ENCODE data around the gene DCAF6. TPM values are rescaled to one million over a fixed set of nuclear protein-coding genes. Genes with fewer than 3 reads are reported as not detected.
"Not testable (repeated sequence)": the region's sequence is repeated elsewhere in the genome, so short reads cannot be mapped to it uniquely, and the experiment has no call there.

The DCAF6 gene
- total and polyA plus RNA-seq, 7 experiments from 2014 or later, result 8.4 to 32.7 (median 27.9) TPM

- no peaks in the 10 kb centered on the region for H3K27me3 Mint-ChIP-seq
- H3K4me3 Mint-ChIP-seq, result no peak overlapping the region
- no peaks in the 10 kb centered on the region for H3K4me1 ChIP-seq (ENCODE audit: control insufficient read depth in 2 of 2, insufficient read depth in 2 of 2, low read length in 2 of 2)
- no peaks in the 10 kb centered on the region for H3K4me1 Mint-ChIP-seq
- no peak overlapping the region for H3K27ac ChIP-seq (ENCODE audit: low read depth, low read length)
- H3K36me3 ChIP-seq (ENCODE audit: control insufficient read depth in 2 of 3, insufficient read depth in 3 of 3, low read length in 3 of 3), result peaks cover 0 to 23% (median 3%) of the 10 kb centered on the region in 3 experiments
- POLR2A ChIA-PET, result no interaction called here
- no peaks in the 10 kb centered on the region for H3K27me3 ChIP-seq (ENCODE audit: control insufficient read depth in 2 of 2, insufficient read depth in 2 of 2, low read length in 2 of 2)
- H3K9me3 ChIP-seq (ENCODE audit: control insufficient read depth in 2 of 3, low read length in 3 of 3), result no peaks in the 10 kb centered on the region
- peaks cover 0 to 34% (median 22%) of the 10 kb centered on the region in 5 donors for H3K36me3 Mint-ChIP-seq
- no peak overlapping the region for H3K4me3 ChIP-seq (ENCODE audit: low read length)
- H3K9me3 Mint-ChIP-seq, result no peaks in the 10 kb centered on the region
- intact Hi-C loops (cut with micrococcal nuclease), result no loop called here
- ATAC-seq (no peak), DNase-seq (no peak)
- no peak overlapping the region for H3K27ac Mint-ChIP-seq
- CTCF ChIA-PET, result no interaction called here
These were observed 108.8 kb downstream of the DCAF6 start for GRCh38 chr1:168045311-168045710.

- H3K4me1 Mint-ChIP-seq, result peaks cover 0 to 9% (median 0%) of the 10 kb centered on the region in 7 donors
- no peaks in the 10 kb centered on the region for H3K9me3 Mint-ChIP-seq
- H3K27ac Mint-ChIP-seq, result peak overlapping the region in 1 of 9 donors; percentile 46
- CTCF ChIA-PET, result no interaction called here
- no peak for DNase-seq
- H3K27ac ChIP-seq (ENCODE audit: low read depth, low read length), result no peak overlapping the region
- POLR2A ChIA-PET, result no interaction called here
- H3K4me3 ChIP-seq (ENCODE audit: low read length), result no peak overlapping the region
- no peak for ATAC-seq
- no peaks in the 10 kb centered on the region for H3K27me3 ChIP-seq (ENCODE audit: control insufficient read depth in 2 of 2, insufficient read depth in 2 of 2, low read length in 2 of 2)
- no peak overlapping the region for H3K4me3 Mint-ChIP-seq
- no peaks in the 10 kb centered on the region for H3K27me3 Mint-ChIP-seq
- peaks cover 0 to 7% (median 0%) of the 10 kb centered on the region in 3 experiments for H3K36me3 ChIP-seq (ENCODE audit: control insufficient read depth in 2 of 3, insufficient read depth in 3 of 3, low read length in 3 of 3)
- intact Hi-C loops (cut with micrococcal nuclease), result no loop called here
- no peaks in the 10 kb centered on the region for H3K9me3 ChIP-seq (ENCODE audit: control insufficient read depth in 2 of 3, low read length in 3 of 3)
- H3K36me3 Mint-ChIP-seq, result peaks cover 0 to 17% (median 0%) of the 10 kb centered on the region in 5 donors
- H3K4me1 ChIP-seq (ENCODE audit: control insufficient read depth in 2 of 2, insufficient read depth in 2 of 2, low read length in 2 of 2), result no peaks in the 10 kb centered on the region
These were observed 113.8 kb downstream of the DCAF6 start for GRCh38 chr1:168050307-168050706.

- Histone ChIP-seq H3K36me3 (ENCODE audit: control insufficient read depth in 2 of 3, insufficient read depth in 3 of 3, low read length in 3 of 3) (peaks cover 0 to 4% (median 0%) of the 10 kb centered on the region in 3 experiments), H3K9me3 (ENCODE audit: control insufficient read depth in 2 of 3, low read length in 3 of 3) (no peaks in the 10 kb centered on the region), H3K27me3 (ENCODE audit: control insufficient read depth in 2 of 2, insufficient read depth in 2 of 2, low read length in 2 of 2) (no peaks in the 10 kb centered on the region), H3K4me3 (ENCODE audit: low read length) (no peak overlapping the region), H3K4me1 (ENCODE audit: control insufficient read depth in 2 of 2, insufficient read depth in 2 of 2, low read length in 2 of 2) (no peaks in the 10 kb centered on the region), H3K27ac (ENCODE audit: low read depth, low read length) (no peak overlapping the region)
- ChIA-PET CTCF (no interaction called here), POLR2A (no interaction called here)
- no peak for DNase-seq
- intact Hi-C loops (cut with micrococcal nuclease), result no loop called here
- Mint-ChIP-seq H3K4me1 (peaks cover 0 to 9% (median 0%) of the 10 kb centered on the region in 7 donors), H3K36me3 (peaks cover 0 to 17% (median 0%) of the 10 kb centered on the region in 5 donors), H3K9me3 (peaks cover 0 to 2% (median 0%) of the 10 kb centered on the region in 11 donors), H3K27me3 (no peaks in the 10 kb centered on the region), H3K4me3 (no peak overlapping the region), H3K27ac (no peak overlapping the region)
- no peak for ATAC-seq
These were observed 114.4 kb downstream of the DCAF6 start for GRCh38 chr1:168050880-168051279.

GRCh38 chr1:168053681-168054080, 117.2 kb downstream of the DCAF6 start:
- DNase-seq (no peak), ATAC-seq (no peak)
- Mint-ChIP-seq H3K4me1 (peaks cover 0 to 9% (median 0%) of the 10 kb centered on the region in 7 donors), H3K4me3 (no peak overlapping the region), H3K36me3 (peaks cover 0 to 17% (median 4%) of the 10 kb centered on the region in 5 donors), H3K27ac (no peak overlapping the region), H3K9me3 (peaks cover 0 to 4% (median 0%) of the 10 kb centered on the region in 11 donors), H3K27me3 (no peaks in the 10 kb centered on the region)
- ChIA-PET CTCF (no interaction called here), POLR2A (no interaction called here)
- peaks cover 0 to 4% (median 4%) of the 10 kb centered on the region in 3 experiments for H3K36me3 ChIP-seq (ENCODE audit: control insufficient read depth in 2 of 3, insufficient read depth in 3 of 3, low read length in 3 of 3)
- H3K27me3 ChIP-seq (ENCODE audit: control insufficient read depth in 2 of 2, insufficient read depth in 2 of 2, low read length in 2 of 2), result no peaks in the 10 kb centered on the region
- no peak overlapping the region for H3K27ac ChIP-seq (ENCODE audit: low read depth, low read length)
- H3K9me3 ChIP-seq (ENCODE audit: control insufficient read depth in 2 of 3, low read length in 3 of 3), result no peaks in the 10 kb centered on the region
- intact Hi-C loops (cut with micrococcal nuclease), result no loop called here
- H3K4me3 ChIP-seq (ENCODE audit: low read length), result no peak overlapping the region
- no peaks in the 10 kb centered on the region for H3K4me1 ChIP-seq (ENCODE audit: control insufficient read depth in 2 of 2, insufficient read depth in 2 of 2, low read length in 2 of 2)

- ATAC-seq, result no peak
- Histone ChIP-seq H3K4me1 (ENCODE audit: control insufficient read depth in 2 of 2, insufficient read depth in 2 of 2, low read length in 2 of 2) (no peaks in the 10 kb centered on the region), H3K27me3 (ENCODE audit: control insufficient read depth in 2 of 2, insufficient read depth in 2 of 2, low read length in 2 of 2) (no peaks in the 10 kb centered on the region), H3K9me3 (ENCODE audit: control insufficient read depth in 2 of 3, low read length in 3 of 3) (no peaks in the 10 kb centered on the region), H3K36me3 (ENCODE audit: control insufficient read depth in 2 of 3, insufficient read depth in 3 of 3, low read length in 3 of 3) (peaks cover 0 to 4% (median 4%) of the 10 kb centered on the region in 3 experiments), H3K4me3 (ENCODE audit: low read length) (no peak overlapping the region), H3K27ac (ENCODE audit: low read depth, low read length) (no peak overlapping the region)
- Mint-ChIP-seq H3K4me1 (peaks cover 0 to 9% (median 0%) of the 10 kb centered on the region in 7 donors), H3K27ac (no peak overlapping the region), H3K36me3 (peaks cover 0 to 17% (median 2%) of the 10 kb centered on the region in 5 donors), H3K9me3 (peaks cover 0 to 4% (median 0%) of the 10 kb centered on the region in 11 donors), H3K4me3 (no peak overlapping the region), H3K27me3 (no peaks in the 10 kb centered on the region)
- intact Hi-C loops (cut with micrococcal nuclease), result no loop called here
- POLR2A ChIA-PET, result interaction anchor here (0.7 kb wide), 1 partner anchor 70 kb away, joined by 3 read pairs; no protein-coding TSS in a partner anchor
- DNase-seq, result no peak
- CTCF ChIA-PET, result no interaction called here
These were observed 117.6 kb downstream of the DCAF6 start for GRCh38 chr1:168054117-168054516.

GRCh38 chr1:168056152-168056551, 119.7 kb downstream of the DCAF6 start:
- H3K36me3 ChIP-seq (ENCODE audit: control insufficient read depth in 2 of 3, insufficient read depth in 3 of 3, low read length in 3 of 3); H3K27me3 ChIP-seq (ENCODE audit: control insufficient read depth in 2 of 2, insufficient read depth in 2 of 2, low read length in 2 of 2); CTCF ChIA-PET; intact Hi-C loops (cut with micrococcal nuclease); H3K4me1 Mint-ChIP-seq; H3K9me3 Mint-ChIP-seq; H3K4me3 ChIP-seq (ENCODE audit: low read length); DNase-seq; H3K27me3 Mint-ChIP-seq; H3K4me1 ChIP-seq (ENCODE audit: control insufficient read depth in 2 of 2, insufficient read depth in 2 of 2, low read length in 2 of 2); H3K9me3 ChIP-seq (ENCODE audit: control insufficient read depth in 2 of 3, low read length in 3 of 3); H3K27ac ChIP-seq (ENCODE audit: low read depth, low read length); H3K4me3 Mint-ChIP-seq; POLR2A ChIA-PET; H3K27ac Mint-ChIP-seq: not testable (repeated sequence)
- ATAC-seq, result peak; percentile 38
- H3K36me3 Mint-ChIP-seq, result peaks cover 0 to 23% (median 5%) of the 10 kb centered on the region in 5 donors

- no peaks in the 10 kb centered on the region for H3K4me1 ChIP-seq (ENCODE audit: control insufficient read depth in 2 of 2, insufficient read depth in 2 of 2, low read length in 2 of 2)
- ChIA-PET CTCF (no interaction called here), POLR2A (no interaction called here)
- Mint-ChIP-seq H3K27ac (no peak overlapping the region), H3K36me3 (peaks cover 0 to 20% (median 5%) of the 10 kb centered on the region in 5 donors), H3K4me3 (no peak overlapping the region), H3K4me1 (peaks cover 0 to 9% (median 0%) of the 10 kb centered on the region in 7 donors), H3K27me3 (no peaks in the 10 kb centered on the region), H3K9me3 (peaks cover 0 to 4% (median 0%) of the 10 kb centered on the region in 11 donors)
- DNase-seq, result no peak
- peaks cover 0 to 4% (median 0%) of the 10 kb centered on the region in 3 experiments for H3K36me3 ChIP-seq (ENCODE audit: control insufficient read depth in 2 of 3, insufficient read depth in 3 of 3, low read length in 3 of 3)
- H3K27me3 ChIP-seq (ENCODE audit: control insufficient read depth in 2 of 2, insufficient read depth in 2 of 2, low read length in 2 of 2), result no peaks in the 10 kb centered on the region
- intact Hi-C loops (cut with micrococcal nuclease), result no loop called here
- H3K4me3 ChIP-seq (ENCODE audit: low read length), result no peak overlapping the region
- H3K27ac ChIP-seq (ENCODE audit: low read depth, low read length), result no peak overlapping the region
- ATAC-seq, result no peak
- H3K9me3 ChIP-seq (ENCODE audit: control insufficient read depth in 2 of 3, low read length in 3 of 3), result no peaks in the 10 kb centered on the region
These were observed 120.9 kb downstream of the DCAF6 start for GRCh38 chr1:168057355-168057754.
